ENCODE measurements around the gene LHX2. TPM values are rescaled to one million over a fixed set of nuclear protein-coding genes. Genes with fewer than 3 reads are reported as not detected.

LHX2 gene
- total RNA-seq, 2 donors from 2014 or later = not detected

- intact Hi-C loops (cut with DNase I) = no loop called here
- DNase-seq (ENCODE audit: low spot score) = no peak
These were observed 13.2 kb upstream of the LHX2 start for GRCh38 chr9:123998278-123998925.

- DNase-seq (ENCODE audit: low spot score) = peak; percentile 71
- intact Hi-C loops (cut with DNase I) = no loop called here
These were observed 12.5 kb upstream of the LHX2 start for GRCh38 chr9:123998970-123999621.

GRCh38 chr9:123999661-124000060 lies 11.9 kb upstream of the LHX2 start:
- no peak for DNase-seq (ENCODE audit: low spot score)
- intact Hi-C loops (cut with DNase I) = no loop called here

- DNase-seq (ENCODE audit: low spot score) = peak; percentile 77
- intact Hi-C loops (cut with DNase I) = no loop called here
These were observed 11.3 kb upstream of the LHX2 start for GRCh38 chr9:124000161-124000783.

- DNase-seq (ENCODE audit: low spot score) = peak; percentile 25
- intact Hi-C loops (cut with DNase I) = no loop called here
These were observed 10.6 kb upstream of the LHX2 start for GRCh38 chr9:124000784-124001457.

- intact Hi-C loops (cut with DNase I) = no loop called here
- DNase-seq (ENCODE audit: low spot score) = peak; percentile 32
These were observed 10.1 kb upstream of the LHX2 start for GRCh38 chr9:124001458-124001799.

- intact Hi-C loops (cut with DNase I) = no loop called here
- peak; percentile 12 for DNase-seq (ENCODE audit: low spot score)
These were observed 9.6 kb upstream of the LHX2 start for GRCh38 chr9:124001866-124002525.

- intact Hi-C loops (cut with DNase I) = no loop called here
- no peak for DNase-seq (ENCODE audit: low spot score)
These were observed 7.8 kb upstream of the LHX2 start for GRCh38 chr9:124003636-124004349.

GRCh38 chr9:124004593-124004992 lies 7.0 kb upstream of the LHX2 start:
- DNase-seq (ENCODE audit: low spot score) = no peak
- intact Hi-C loops (cut with DNase I) = no loop called here

GRCh38 chr9:124005029-124005771 lies 6.4 kb upstream of the LHX2 start:
- intact Hi-C loops (cut with DNase I) = no loop called here
- DNase-seq (ENCODE audit: low spot score) = no peak

GRCh38 chr9:124006448-124007361 lies 4.9 kb upstream of the LHX2 start:
- DNase-seq (ENCODE audit: low spot score) = peak; percentile 20
- intact Hi-C loops (cut with DNase I) = no loop called here

- no peak for DNase-seq (ENCODE audit: low spot score)
- intact Hi-C loops (cut with DNase I) = no loop called here
These were observed 3.8 kb upstream of the LHX2 start for GRCh38 chr9:124007565-124008302.

- intact Hi-C loops (cut with DNase I) = no loop called here
- no peak for DNase-seq (ENCODE audit: low spot score)
These were observed 3.3 kb upstream of the LHX2 start for GRCh38 chr9:124008303-124008693.

- no peak for DNase-seq (ENCODE audit: low spot score)
- intact Hi-C loops (cut with DNase I) = no loop called here
These were observed 2.7 kb upstream of the LHX2 start for GRCh38 chr9:124008694-124009530.

GRCh38 chr9:124009531-124010217 lies 1.9 kb upstream of the LHX2 start:
- DNase-seq (ENCODE audit: low spot score) = no peak
- intact Hi-C loops (cut with DNase I) = no loop called here

- no peak for DNase-seq (ENCODE audit: low spot score)
- intact Hi-C loops (cut with DNase I) = no loop called here
These were observed 1.3 kb upstream of the LHX2 start for GRCh38 chr9:124010303-124010664.
